ENCODE data around the gene KCNC1.

Gene KCNC1

GRCh38 chr11:17774232-17775034 is 39.9 kb downstream of the KCNC1 start:
- DNase-seq (ENCODE audit: low read depth): no peak

- DNase-seq (ENCODE audit: low read depth): no peak
Measured at GRCh38 chr11:17775035-17775348, 40.4 kb downstream of the KCNC1 start.

GRCh38 chr11:17775507-17776211 is 41.1 kb downstream of the KCNC1 start:
- no peak for DNase-seq (ENCODE audit: low read depth)

GRCh38 chr11:17776212-17776875 is 41.8 kb downstream of the KCNC1 start:
- DNase-seq (ENCODE audit: low read depth): no peak

- DNase-seq (ENCODE audit: low read depth): no peak
Measured at GRCh38 chr11:17777086-17777737, 42.6 kb downstream of the KCNC1 start.

- DNase-seq (ENCODE audit: low read depth): no peak
Measured at GRCh38 chr11:17777738-17778091, 43.1 kb downstream of the KCNC1 start.

- DNase-seq (ENCODE audit: low read depth): no peak
Measured at GRCh38 chr11:17778352-17778751, 43.8 kb downstream of the KCNC1 start.

- DNase-seq (ENCODE audit: low read depth): no peak
Measured at GRCh38 chr11:17778956-17779860, 44.6 kb downstream of the KCNC1 start.

GRCh38 chr11:17779861-17780594 is 45.4 kb downstream of the KCNC1 start:
- no peak for DNase-seq (ENCODE audit: low read depth)

GRCh38 chr11:17780668-17781067 is 46.1 kb downstream of the KCNC1 start:
- no peak for DNase-seq (ENCODE audit: low read depth)

- DNase-seq (ENCODE audit: low read depth): no peak
Measured at GRCh38 chr11:17781221-17781620, 46.6 kb downstream of the KCNC1 start.

GRCh38 chr11:17781626-17782025 is 47.0 kb downstream of the KCNC1 start:
- DNase-seq (ENCODE audit: low read depth): no peak

GRCh38 chr11:17782145-17782544 is 47.6 kb downstream of the KCNC1 start:
- DNase-seq (ENCODE audit: low read depth): no peak

- no peak for DNase-seq (ENCODE audit: low read depth)
Measured at GRCh38 chr11:17782603-17783337, 48.2 kb downstream of the KCNC1 start.

- DNase-seq (ENCODE audit: low read depth): no peak
Measured at GRCh38 chr11:17783878-17784277, 49.3 kb downstream of the KCNC1 start.

GRCh38 chr11:17786824-17787525 is 52.4 kb downstream of the KCNC1 start:
- no peak for DNase-seq (ENCODE audit: low read depth)

- no peak for DNase-seq (ENCODE audit: low read depth)
Measured at GRCh38 chr11:17788084-17788483, 53.5 kb downstream of the KCNC1 start.

GRCh38 chr11:17790453-17790852 is 55.9 kb downstream of the KCNC1 start:
- no peak for DNase-seq (ENCODE audit: low read depth)

- no peak for DNase-seq (ENCODE audit: low read depth)
Measured at GRCh38 chr11:17791144-17791543, 56.6 kb downstream of the KCNC1 start.

GRCh38 chr11:17792161-17792560 is 57.6 kb downstream of the KCNC1 start:
- DNase-seq (ENCODE audit: low read depth): no peak

All from activated T-cell treated with anti-CD3 and anti-CD28 coated beads for 1 hour (primary cell).